HG02623 (cell line): ENCODE measurements around the gene CPNE2.

Experiments used
- ATAC-seq: cut with Tn5 transposase; IDR thresholded peaks from one replicate; pipeline ENCODE4 v1.9.1; 2021; ENCODE audit warnings: moderate library complexity; ENCODE audit not compliant: unreplicated experiment

The CPNE2 gene

GRCh38 chr16:57141822-57142631 is 49.6 kb downstream of the CPNE2 start:
- ATAC-seq = no peak

- no peak for ATAC-seq
Measured at GRCh38 chr16:57143149-57143921, 51.0 kb downstream of the CPNE2 start.

- ATAC-seq = no peak
Measured at GRCh38 chr16:57144027-57144426, 51.6 kb downstream of the CPNE2 start.

- ATAC-seq = no peak
Measured at GRCh38 chr16:57145046-57146021, 53.0 kb downstream of the CPNE2 start.

GRCh38 chr16:57146040-57146647 is 53.8 kb downstream of the CPNE2 start:
- no peak for ATAC-seq

GRCh38 chr16:57146735-57147134 is 54.4 kb downstream of the CPNE2 start:
- ATAC-seq = no peak

GRCh38 chr16:57147381-57148221 is 55.2 kb downstream of the CPNE2 start:
- no peak for ATAC-seq

GRCh38 chr16:57148481-57148880 is 56.1 kb downstream of the CPNE2 start:
- no peak for ATAC-seq

- no peak for ATAC-seq
Measured at GRCh38 chr16:57149391-57149790, 57.0 kb downstream of the CPNE2 start.

GRCh38 chr16:57150682-57151330 is 58.4 kb downstream of the CPNE2 start:
- no peak for ATAC-seq

GRCh38 chr16:57151369-57151768 is 59.0 kb downstream of the CPNE2 start:
- no peak for ATAC-seq

- ATAC-seq = no peak
Measured at GRCh38 chr16:57152096-57153093, 60.0 kb downstream of the CPNE2 start.

GRCh38 chr16:57153841-57154240 is 61.5 kb downstream of the CPNE2 start:
- no peak for ATAC-seq

GRCh38 chr16:57155702-57156350 is 63.4 kb downstream of the CPNE2 start:
- ATAC-seq = no peak

- ATAC-seq = no peak
Measured at GRCh38 chr16:57156351-57156703, 63.9 kb downstream of the CPNE2 start.

GRCh38 chr16:57157533-57157932 is 65.2 kb downstream of the CPNE2 start:
- ATAC-seq = no peak

- ATAC-seq = no peak
Measured at GRCh38 chr16:57159447-57159846, 67.1 kb downstream of the CPNE2 start.

GRCh38 chr16:57163842-57164241 is 71.5 kb downstream of the CPNE2 start:
- no peak for ATAC-seq
